ENCODE results near the gene DSPP. TPM values are rescaled to one million over a fixed set of nuclear protein-coding genes. Genes with fewer than 3 reads are reported as not detected.

Gene DSPP
- total RNA-seq, 1 donor from 2014 or later, result not detected

- Histone ChIP-seq H3K27me3 (ENCODE audit: low read depth) (no peaks in the 10 kb centered on the region), H3K9me3 (replicated peaks) (no peaks in the 10 kb centered on the region), H3K36me3 (no peaks in the 10 kb centered on the region), H3K4me1 (no peaks in the 10 kb centered on the region), H3K27ac (replicated peaks) (no peak within 1 kb of the TSS), H3K4me3 (no peak within 1 kb of the TSS)
- TF ChIP-seq CTCF (IDR thresholded peaks at IDR 0.05; ENCODE audit: borderline replicate concordance), result no peak
- no peak for DNase-seq
- intact Hi-C loops (cut with micrococcal nuclease), result no loop called here
Measured at GRCh38 chr4:87649980-87650379, 41.7 kb downstream of the DSPP start, which contains the start of gene DMP1. DMP1 (plus strand) TSS chr4:87650280; CDS start chr4:87656493, 6,213 bp downstream.

GRCh38 chr4:87650938-87651337 is 42.6 kb downstream of the DSPP start:
- Histone ChIP-seq H3K36me3 (no peaks in the 10 kb centered on the region), H3K27me3 (ENCODE audit: low read depth) (no peaks in the 10 kb centered on the region), H3K4me3 (no peak overlapping the region), H3K4me1 (no peaks in the 10 kb centered on the region), H3K9me3 (replicated peaks) (no peaks in the 10 kb centered on the region), H3K27ac (replicated peaks) (no peak overlapping the region)
- no peak for DNase-seq
- no peak for TF ChIP-seq CTCF (IDR thresholded peaks at IDR 0.05; ENCODE audit: borderline replicate concordance)
- intact Hi-C loops (cut with micrococcal nuclease), result no loop called here

GRCh38 chr4:87651941-87652340 is 43.6 kb downstream of the DSPP start:
- Histone ChIP-seq H3K4me3 (no peak overlapping the region), H3K27me3 (ENCODE audit: low read depth) (no peaks in the 10 kb centered on the region), H3K36me3 (no peaks in the 10 kb centered on the region), H3K27ac (replicated peaks) (no peak overlapping the region), H3K9me3 (replicated peaks) (no peaks in the 10 kb centered on the region), H3K4me1 (no peaks in the 10 kb centered on the region)
- intact Hi-C loops (cut with micrococcal nuclease), result no loop called here
- TF ChIP-seq CTCF (IDR thresholded peaks at IDR 0.05; ENCODE audit: borderline replicate concordance), result no peak
- no peak for DNase-seq

GRCh38 chr4:87654487-87655044 is 46.2 kb downstream of the DSPP start:
- no peaks in the 10 kb centered on the region for H3K27me3 ChIP-seq (ENCODE audit: low read depth)
- H3K36me3 ChIP-seq, result no peaks in the 10 kb centered on the region
- no peak for DNase-seq
- H3K4me3 ChIP-seq, result no peak overlapping the region
- TF ChIP-seq CTCF (IDR thresholded peaks at IDR 0.05; ENCODE audit: borderline replicate concordance), result no peak
- no peak overlapping the region for H3K27ac ChIP-seq (replicated peaks)
- no peaks in the 10 kb centered on the region for H3K9me3 ChIP-seq (replicated peaks)
- intact Hi-C loops (cut with micrococcal nuclease), result no loop called here
- H3K4me1 ChIP-seq, result peaks cover 5% of the 10 kb centered on the region

GRCh38 chr4:87657525-87657924 is 49.2 kb downstream of the DSPP start:
- no peak overlapping the region for H3K27ac ChIP-seq (replicated peaks)
- intact Hi-C loops (cut with micrococcal nuclease), result no loop called here
- no peak for DNase-seq
- no peaks in the 10 kb centered on the region for H3K27me3 ChIP-seq (ENCODE audit: low read depth)
- H3K9me3 ChIP-seq (replicated peaks), result no peaks in the 10 kb centered on the region
- H3K36me3 ChIP-seq, result no peaks in the 10 kb centered on the region
- no peak overlapping the region for H3K4me3 ChIP-seq
- TF ChIP-seq CTCF (IDR thresholded peaks at IDR 0.05; ENCODE audit: borderline replicate concordance), result no peak
- peaks cover 5% of the 10 kb centered on the region for H3K4me1 ChIP-seq

Data from left ventricle myocardium inferior (tissue), 1 donor.